GM19023 (cell line): ENCODE results near the gene SAT2.
"Not testable (repeated sequence)": the region's sequence is repeated elsewhere in the genome, so short reads cannot be mapped to it uniquely, and the experiment has no call there.

ENCODE experiments used
- ATAC-seq: cut with Tn5 transposase; IDR thresholded peaks from one replicate; pipeline ENCODE4 v1.9.1; 2021; ENCODE audit warnings: mild to moderate bottlenecking, moderate library complexity; ENCODE audit not compliant: unreplicated experiment

The SAT2 gene

GRCh38 chr17:7627250-7628121 lies at the start of gene SAT2:
TSS of gene SAT2 (minus strand) at chr17:7627821. CDS start at chr17:7627635, 186 bp downstream.
- peak; percentile 88 for ATAC-seq

- ATAC-seq = no peak
Measured at GRCh38 chr17:7676533-7676932, 48.9 kb upstream of the SAT2 start.

GRCh38 chr17:7674934-7675333 lies 47.3 kb upstream of the SAT2 start:
- ATAC-seq = no peak

GRCh38 chr17:7673239-7673638 lies 45.6 kb upstream of the SAT2 start:
- no peak for ATAC-seq

GRCh38 chr17:7668482-7668881 lies 40.9 kb upstream of the SAT2 start:
- ATAC-seq = no peak

GRCh38 chr17:7667656-7668406 lies 40.2 kb upstream of the SAT2 start:
- no peak for ATAC-seq

- ATAC-seq = no peak
Measured at GRCh38 chr17:7656958-7657609, 29.5 kb upstream of the SAT2 start.

GRCh38 chr17:7655541-7655840 lies 27.9 kb upstream of the SAT2 start:
- no peak for ATAC-seq

GRCh38 chr17:7654832-7655540 lies 27.4 kb upstream of the SAT2 start:
- ATAC-seq = no peak

- ATAC-seq = no peak
Measured at GRCh38 chr17:7652388-7653356, 25.1 kb upstream of the SAT2 start.

- ATAC-seq = no peak
Measured at GRCh38 chr17:7651665-7652387, 24.2 kb upstream of the SAT2 start.

GRCh38 chr17:7651097-7651664 lies 23.6 kb upstream of the SAT2 start:
- ATAC-seq = no peak

- no peak for ATAC-seq
Measured at GRCh38 chr17:7650509-7651096, 23.0 kb upstream of the SAT2 start, which contains the start of gene ATP1B2. TSS of gene ATP1B2 (plus strand) at chr17:7650926. CDS start at chr17:7651519, 593 bp downstream.

- no peak for ATAC-seq
Measured at GRCh38 chr17:7647018-7647417, 19.4 kb upstream of the SAT2 start.

- no peak for ATAC-seq
Measured at GRCh38 chr17:7646457-7646856, 18.8 kb upstream of the SAT2 start.

GRCh38 chr17:7644775-7645174 lies 17.2 kb upstream of the SAT2 start:
- no peak for ATAC-seq

GRCh38 chr17:7641635-7642034 lies 14.0 kb upstream of the SAT2 start:
- ATAC-seq = not testable (repeated sequence)

- ATAC-seq = no peak
Measured at GRCh38 chr17:7640783-7641182, 13.2 kb upstream of the SAT2 start.
